SK-N-SH treated with all-trans-retinoic acid at 6 μM for 48 hours (cell line): ENCODE measurements around the gene ARHGAP26.

Source experiments
- ATAC-seq: fragments of 200-7000 bp; cut with Tn5 transposase; 3 replicates; pipeline ENCODE4 v1.9.1; 2020; ENCODE audit warnings: mild to moderate bottlenecking, moderate library complexity
- BACH2 ChIP-seq: fragments of 250-450 bp; sonication (Bioruptor Pico); IDR thresholded peaks from 2 replicates; pipeline ENCODE4 v1.9.0; 2021; ENCODE audit warnings: mild to moderate bottlenecking, borderline replicate concordance
- CSDC2 ChIP-seq: fragments of 250-450 bp; sonication (Bioruptor Pico); IDR thresholded peaks from 2 replicates; pipeline ENCODE4 v1.5.0; 2020; ENCODE audit warnings: mild to moderate bottlenecking, moderate library complexity
- ESRRG ChIP-seq: fragments of 250-450 bp; sonication (Bioruptor Pico); IDR thresholded peaks from 2 replicates; pipeline ENCODE4 v1.6.1; 2021; ENCODE audit warnings: mild to moderate bottlenecking
- GLIS3 ChIP-seq: fragments of 250-450 bp; sonication (Bioruptor Pico); IDR thresholded peaks from 2 replicates; pipeline ENCODE4 v1.5.0; 2020; ENCODE audit warnings: mild to moderate bottlenecking, moderate library complexity
- ISL1 ChIP-seq: fragments of 250-450 bp; sonication (Bioruptor Pico); IDR thresholded peaks from 2 replicates; pipeline ENCODE4 v2.1.2; 2022; ENCODE audit warnings: mild to moderate bottlenecking, moderate library complexity
- OSR1 ChIP-seq: fragments of 250-450 bp; sonication (Bioruptor Pico); IDR thresholded peaks from 2 replicates; pipeline ENCODE4 v1.8.0; 2022; ENCODE audit warnings: moderate library complexity, mild to moderate bottlenecking, inconsistent platforms
- PPARA ChIP-seq: fragments of 250-450 bp; sonication (Bioruptor Pico); IDR thresholded peaks from 2 replicates; pipeline ENCODE4 v1.5.0; 2020; ENCODE audit warnings: mild to moderate bottlenecking, borderline replicate concordance
- TCF4 ChIP-seq: fragments of 250-450 bp; sonication (Bioruptor Pico); IDR thresholded peaks from 2 replicates; pipeline ENCODE4 v1.8.0; 2021; ENCODE audit warnings: mild to moderate bottlenecking, moderate library complexity, borderline replicate concordance
- TOX ChIP-seq: fragments of 250-450 bp; sonication (Bioruptor Pico); IDR thresholded peaks from 2 replicates; pipeline ENCODE4 v1.8.0; 2021; ENCODE audit warnings: mild to moderate bottlenecking, moderate library complexity, borderline replicate concordance
- ZC3H10 ChIP-seq: fragments of 250-450 bp; sonication (Bioruptor Pico); IDR thresholded peaks from 2 replicates; pipeline ENCODE4 v1.5.1; 2021; ENCODE audit warnings: mild to moderate bottlenecking, moderate library complexity
- ZFP3 ChIP-seq: fragments of 250-450 bp; sonication (Bioruptor Pico); IDR thresholded peaks from 2 replicates; pipeline ENCODE4 v1.5.0; 2020; ENCODE audit warnings: mild to moderate bottlenecking, moderate library complexity
- ZFP30 ChIP-seq: fragments of 450-650 bp; formaldehyde crosslinking; IDR thresholded peaks from 2 replicates; pipeline ENCODE4 v1.5.0; 2022; ENCODE audit warnings: mild to moderate bottlenecking, moderate library complexity
- ZNF565 ChIP-seq: fragments of 450-650 bp; formaldehyde crosslinking; conservative IDR thresholded peaks from 2 replicates; pipeline ENCODE4 v1.5.0; 2020; ENCODE audit warnings: low read depth, mild to moderate bottlenecking, moderate library complexity
- ZNF8 ChIP-seq: fragments of 450-650 bp; formaldehyde crosslinking; IDR thresholded peaks from 2 replicates; pipeline ENCODE4 v1.5.0; 2020; ENCODE audit warnings: mild to moderate bottlenecking, moderate library complexity
- TF ChIP-seq, protein P1 (sequence below): fragments of 250-450 bp; sonication (Bioruptor Pico); IDR thresholded peaks from 2 replicates; pipeline ENCODE4 v1.5.1; 2021; ENCODE audit warnings: mild to moderate bottlenecking, moderate library complexity
- TF ChIP-seq, protein P2 (sequence below): fragments of 250-450 bp; sonication (Bioruptor Pico); IDR thresholded peaks from 2 replicates; pipeline ENCODE4 v1.5.1; 2020; ENCODE audit warnings: low read depth, mild to moderate bottlenecking, moderate library complexity
- TF ChIP-seq, protein P3 (sequence below): fragments of 250-450 bp; sonication (Bioruptor Pico); IDR thresholded peaks from 2 replicates; pipeline ENCODE4 v1.8.0; 2020; ENCODE audit warnings: mild to moderate bottlenecking, moderate library complexity, borderline replicate concordance
- TF ChIP-seq, protein P4 (sequence below): fragments of 250-450 bp; sonication (Bioruptor Pico); IDR thresholded peaks from 2 replicates; pipeline ENCODE4 v1.8.0; 2021; ENCODE audit warnings: low read depth, mild to moderate bottlenecking, moderate library complexity, borderline replicate concordance
- TF ChIP-seq, protein P5 (sequence below): fragments of 250-450 bp; sonication (Bioruptor Pico); IDR thresholded peaks from 2 replicates; pipeline ENCODE4 v1.5.0; 2020; ENCODE audit warnings: mild to moderate bottlenecking, moderate library complexity

ARHGAP26 gene

DNA sequence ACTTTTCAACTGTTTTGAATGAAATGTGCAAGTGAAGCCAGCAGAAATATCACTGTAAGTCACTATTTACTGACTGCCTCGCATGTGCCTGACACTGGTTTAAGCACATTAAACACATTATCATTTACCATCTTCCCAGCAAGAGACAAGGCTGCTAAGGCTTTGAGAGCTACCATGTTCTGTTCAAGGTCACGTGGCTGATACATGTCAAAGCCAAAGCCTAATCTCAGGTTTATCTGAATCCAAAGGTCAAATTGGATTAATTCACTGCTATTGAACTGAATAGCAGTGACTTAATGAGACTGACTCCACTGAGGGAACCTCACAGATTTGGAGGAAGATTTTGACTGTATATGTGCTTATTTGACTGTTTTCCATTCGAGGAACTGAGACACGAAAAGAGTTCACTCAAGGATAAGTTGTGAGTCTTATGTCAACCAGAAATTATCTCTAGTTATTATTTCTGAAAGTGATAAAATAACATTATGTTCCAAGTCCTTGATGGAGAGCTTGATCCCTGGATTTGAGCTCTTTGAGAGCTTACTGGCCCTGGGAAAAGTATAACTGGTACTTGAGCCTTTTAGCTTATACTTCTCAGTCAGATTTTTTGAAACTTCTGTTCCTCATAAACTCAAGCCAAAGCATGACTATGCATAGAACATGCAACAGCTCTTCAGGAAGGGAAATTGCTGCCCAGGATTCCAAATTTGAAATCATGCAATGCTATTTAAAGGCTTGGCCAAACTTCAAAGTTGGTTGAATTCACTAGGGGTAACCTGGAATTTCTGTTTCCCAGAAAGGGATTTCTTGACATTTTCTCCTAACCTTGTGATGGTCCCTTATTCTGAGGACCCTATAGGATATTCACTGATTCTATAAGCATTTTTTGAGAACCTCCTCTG is 23.4 kb upstream of the ARHGAP26 start:
- TF ChIP-seq, protein P1, sequence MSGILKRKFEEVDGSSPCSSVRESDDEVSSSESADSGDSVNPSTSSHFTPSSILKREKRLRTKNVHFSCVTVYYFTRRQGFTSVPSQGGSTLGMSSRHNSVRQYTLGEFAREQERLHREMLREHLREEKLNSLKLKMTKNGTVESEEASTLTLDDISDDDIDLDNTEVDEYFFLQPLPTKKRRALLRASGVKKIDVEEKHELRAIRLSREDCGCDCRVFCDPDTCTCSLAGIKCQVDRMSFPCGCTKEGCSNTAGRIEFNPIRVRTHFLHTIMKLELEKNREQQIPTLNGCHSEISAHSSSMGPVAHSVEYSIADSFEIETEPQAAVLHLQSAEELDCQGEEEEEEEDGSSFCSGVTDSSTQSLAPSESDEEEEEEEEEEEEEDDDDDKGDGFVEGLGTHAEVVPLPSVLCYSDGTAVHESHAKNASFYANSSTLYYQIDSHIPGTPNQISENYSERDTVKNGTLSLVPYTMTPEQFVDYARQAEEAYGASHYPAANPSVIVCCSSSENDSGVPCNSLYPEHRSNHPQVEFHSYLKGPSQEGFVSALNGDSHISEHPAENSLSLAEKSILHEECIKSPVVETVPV (CRISPR knock-in tag) = no peak
- TF ChIP-seq, protein P2, sequence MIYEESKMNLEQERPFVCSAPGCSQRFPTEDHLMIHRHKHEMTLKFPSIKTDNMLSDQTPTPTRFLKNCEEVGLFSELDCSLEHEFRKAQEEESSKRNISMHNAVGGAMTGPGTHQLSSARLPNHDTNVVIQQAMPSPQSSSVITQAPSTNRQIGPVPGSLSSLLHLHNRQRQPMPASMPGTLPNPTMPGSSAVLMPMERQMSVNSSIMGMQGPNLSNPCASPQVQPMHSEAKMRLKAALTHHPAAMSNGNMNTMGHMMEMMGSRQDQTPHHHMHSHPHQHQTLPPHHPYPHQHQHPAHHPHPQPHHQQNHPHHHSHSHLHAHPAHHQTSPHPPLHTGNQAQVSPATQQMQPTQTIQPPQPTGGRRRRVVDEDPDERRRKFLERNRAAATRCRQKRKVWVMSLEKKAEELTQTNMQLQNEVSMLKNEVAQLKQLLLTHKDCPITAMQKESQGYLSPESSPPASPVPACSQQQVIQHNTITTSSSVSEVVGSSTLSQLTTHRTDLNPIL (CRISPR knock-in tag) = no peak
- TF ChIP-seq ZFP30 (CRISPR knock-in tag) (no peak), TCF4 (CRISPR knock-in tag) (no peak), PPARA (CRISPR knock-in tag) (no peak)
- ATAC-seq = no peak

DNA sequence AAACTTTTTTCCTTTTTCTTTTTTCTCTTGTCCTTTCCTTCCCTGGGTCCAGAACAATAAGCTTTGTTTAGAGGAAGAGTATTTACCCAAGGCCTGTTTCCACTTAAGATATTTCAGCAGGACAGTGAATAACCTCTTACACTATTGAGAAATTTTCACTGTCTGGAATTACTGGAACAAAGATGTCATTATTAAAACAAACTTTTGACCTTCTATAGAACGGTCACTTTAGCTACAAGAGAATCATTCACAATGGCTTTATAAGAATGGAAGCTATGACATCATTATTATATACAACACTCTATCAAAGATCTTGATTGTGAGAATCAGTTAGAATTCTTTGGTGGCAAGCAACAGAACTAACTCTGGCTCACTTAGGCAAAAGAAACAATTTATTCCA is 22.0 kb upstream of the ARHGAP26 start:
- no peak for ATAC-seq
- TF ChIP-seq ZFP3 (CRISPR knock-in tag) (no peak), ISL1 (CRISPR knock-in tag) (peak; percentile 69), CSDC2 (CRISPR knock-in tag) (no peak)
- TF ChIP-seq, protein P3, sequence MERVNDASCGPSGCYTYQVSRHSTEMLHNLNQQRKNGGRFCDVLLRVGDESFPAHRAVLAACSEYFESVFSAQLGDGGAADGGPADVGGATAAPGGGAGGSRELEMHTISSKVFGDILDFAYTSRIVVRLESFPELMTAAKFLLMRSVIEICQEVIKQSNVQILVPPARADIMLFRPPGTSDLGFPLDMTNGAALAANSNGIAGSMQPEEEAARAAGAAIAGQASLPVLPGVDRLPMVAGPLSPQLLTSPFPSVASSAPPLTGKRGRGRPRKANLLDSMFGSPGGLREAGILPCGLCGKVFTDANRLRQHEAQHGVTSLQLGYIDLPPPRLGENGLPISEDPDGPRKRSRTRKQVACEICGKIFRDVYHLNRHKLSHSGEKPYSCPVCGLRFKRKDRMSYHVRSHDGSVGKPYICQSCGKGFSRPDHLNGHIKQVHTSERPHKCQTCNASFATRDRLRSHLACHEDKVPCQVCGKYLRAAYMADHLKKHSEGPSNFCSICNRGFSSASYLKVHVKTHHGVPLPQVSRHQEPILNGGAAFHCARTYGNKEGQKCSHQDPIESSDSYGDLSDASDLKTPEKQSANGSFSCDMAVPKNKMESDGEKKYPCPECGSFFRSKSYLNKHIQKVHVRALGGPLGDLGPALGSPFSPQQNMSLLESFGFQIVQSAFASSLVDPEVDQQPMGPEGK (CRISPR knock-in tag) = no peak
- TF ChIP-seq, all 23 proteins: peak for 1

DNA sequence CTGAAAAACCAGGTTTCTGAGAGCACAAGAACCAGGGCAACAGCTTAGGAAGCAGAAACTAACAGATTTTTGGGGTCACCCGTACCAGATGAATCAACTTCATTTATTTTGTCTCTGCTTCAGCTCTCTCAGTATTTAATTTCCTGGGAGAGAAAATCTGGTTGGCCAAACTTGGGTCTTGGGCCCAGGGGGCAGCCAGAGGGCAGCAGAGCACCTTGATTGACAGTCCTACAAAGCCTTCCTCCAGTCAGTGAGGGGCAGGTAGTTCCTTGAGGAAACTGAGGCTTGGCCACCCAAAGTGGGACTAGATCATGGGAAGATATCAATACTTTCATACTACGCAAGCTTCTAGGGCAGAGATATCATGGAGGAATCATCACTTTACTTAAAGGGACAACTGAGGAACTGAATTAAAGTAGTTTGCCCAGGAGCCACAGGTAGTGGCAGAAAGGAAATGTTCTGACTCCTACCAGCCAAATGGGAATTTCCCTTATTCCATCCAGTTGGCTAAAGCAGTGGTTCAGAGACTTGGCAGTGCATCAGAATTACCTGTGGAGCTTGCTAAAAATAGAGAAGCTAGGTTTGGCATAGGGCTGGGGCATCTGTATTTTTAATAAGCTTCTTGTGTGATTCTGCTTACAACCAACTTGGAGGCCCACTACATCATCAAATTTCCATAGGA is 21.5 kb upstream of the ARHGAP26 start:
- no peak for TF ChIP-seq ZNF8 (CRISPR knock-in tag)
- no peak for TF ChIP-seq GLIS3 (CRISPR knock-in tag)
- no peak for TF ChIP-seq OSR1 (CRISPR knock-in tag)
- TF ChIP-seq ZFP30 (CRISPR knock-in tag) = no peak
- TF ChIP-seq CSDC2 (CRISPR knock-in tag) = no peak
- TF ChIP-seq ZNF565 (CRISPR knock-in tag) = no peak
- no peak for TF ChIP-seq ZFP3 (CRISPR knock-in tag)
- TF ChIP-seq TCF4 (CRISPR knock-in tag) = no peak
- no peak for TF ChIP-seq ISL1 (CRISPR knock-in tag)
- TF ChIP-seq ESRRG (CRISPR knock-in tag) = no peak
- TF ChIP-seq, protein P4, sequence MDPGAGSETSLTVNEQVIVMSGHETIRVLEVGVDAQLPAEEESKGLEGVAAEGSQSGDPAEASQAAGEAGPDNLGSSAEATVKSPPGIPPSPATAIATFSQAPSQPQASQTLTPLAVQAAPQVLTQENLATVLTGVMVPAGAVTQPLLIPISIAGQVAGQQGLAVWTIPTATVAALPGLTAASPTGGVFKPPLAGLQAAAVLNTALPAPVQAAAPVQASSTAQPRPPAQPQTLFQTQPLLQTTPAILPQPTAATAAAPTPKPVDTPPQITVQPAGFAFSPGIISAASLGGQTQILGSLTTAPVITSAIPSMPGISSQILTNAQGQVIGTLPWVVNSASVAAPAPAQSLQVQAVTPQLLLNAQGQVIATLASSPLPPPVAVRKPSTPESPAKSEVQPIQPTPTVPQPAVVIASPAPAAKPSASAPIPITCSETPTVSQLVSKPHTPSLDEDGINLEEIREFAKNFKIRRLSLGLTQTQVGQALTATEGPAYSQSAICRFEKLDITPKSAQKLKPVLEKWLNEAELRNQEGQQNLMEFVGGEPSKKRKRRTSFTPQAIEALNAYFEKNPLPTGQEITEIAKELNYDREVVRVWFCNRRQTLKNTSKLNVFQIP (CRISPR knock-in tag) = no peak
- no peak for TF ChIP-seq BACH2 (CRISPR knock-in tag)
- TF ChIP-seq, protein P1 (CRISPR knock-in tag) = no peak; the same call in 1 of the 2 replicates
- TF ChIP-seq PPARA (CRISPR knock-in tag) = no peak
- TF ChIP-seq, protein P5, sequence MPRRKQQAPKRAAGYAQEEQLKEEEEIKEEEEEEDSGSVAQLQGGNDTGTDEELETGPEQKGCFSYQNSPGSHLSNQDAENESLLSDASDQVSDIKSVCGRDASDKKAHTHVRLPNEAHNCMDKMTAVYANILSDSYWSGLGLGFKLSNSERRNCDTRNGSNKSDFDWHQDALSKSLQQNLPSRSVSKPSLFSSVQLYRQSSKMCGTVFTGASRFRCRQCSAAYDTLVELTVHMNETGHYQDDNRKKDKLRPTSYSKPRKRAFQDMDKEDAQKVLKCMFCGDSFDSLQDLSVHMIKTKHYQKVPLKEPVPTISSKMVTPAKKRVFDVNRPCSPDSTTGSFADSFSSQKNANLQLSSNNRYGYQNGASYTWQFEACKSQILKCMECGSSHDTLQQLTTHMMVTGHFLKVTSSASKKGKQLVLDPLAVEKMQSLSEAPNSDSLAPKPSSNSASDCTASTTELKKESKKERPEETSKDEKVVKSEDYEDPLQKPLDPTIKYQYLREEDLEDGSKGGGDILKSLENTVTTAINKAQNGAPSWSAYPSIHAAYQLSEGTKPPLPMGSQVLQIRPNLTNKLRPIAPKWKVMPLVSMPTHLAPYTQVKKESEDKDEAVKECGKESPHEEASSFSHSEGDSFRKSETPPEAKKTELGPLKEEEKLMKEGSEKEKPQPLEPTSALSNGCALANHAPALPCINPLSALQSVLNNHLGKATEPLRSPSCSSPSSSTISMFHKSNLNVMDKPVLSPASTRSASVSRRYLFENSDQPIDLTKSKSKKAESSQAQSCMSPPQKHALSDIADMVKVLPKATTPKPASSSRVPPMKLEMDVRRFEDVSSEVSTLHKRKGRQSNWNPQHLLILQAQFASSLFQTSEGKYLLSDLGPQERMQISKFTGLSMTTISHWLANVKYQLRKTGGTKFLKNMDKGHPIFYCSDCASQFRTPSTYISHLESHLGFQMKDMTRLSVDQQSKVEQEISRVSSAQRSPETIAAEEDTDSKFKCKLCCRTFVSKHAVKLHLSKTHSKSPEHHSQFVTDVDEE (CRISPR knock-in tag) = no peak
- TF ChIP-seq, protein P3 (CRISPR knock-in tag) = no peak
- no peak for TF ChIP-seq TOX
- TF ChIP-seq ZC3H10 (CRISPR knock-in tag) = no peak
- TF ChIP-seq, all 23 proteins: peak for 0
- peak; percentile 31; the same call in 2 of the 3 replicates for ATAC-seq
